GM21526 (cell line): Measurements from ENCODE around the gene ATRN.
"Not testable (repeated sequence)": the region's sequence is repeated elsewhere in the genome, so short reads cannot be mapped to it uniquely, and the experiment has no call there.

Experiments used
- ATAC-seq: cut with Tn5 transposase; IDR thresholded peaks from one replicate; pipeline ENCODE4 v1.9.1; 2021; ENCODE audit warnings: moderate library complexity; ENCODE audit not compliant: unreplicated experiment, low FRiP score

The ATRN gene

DNA sequence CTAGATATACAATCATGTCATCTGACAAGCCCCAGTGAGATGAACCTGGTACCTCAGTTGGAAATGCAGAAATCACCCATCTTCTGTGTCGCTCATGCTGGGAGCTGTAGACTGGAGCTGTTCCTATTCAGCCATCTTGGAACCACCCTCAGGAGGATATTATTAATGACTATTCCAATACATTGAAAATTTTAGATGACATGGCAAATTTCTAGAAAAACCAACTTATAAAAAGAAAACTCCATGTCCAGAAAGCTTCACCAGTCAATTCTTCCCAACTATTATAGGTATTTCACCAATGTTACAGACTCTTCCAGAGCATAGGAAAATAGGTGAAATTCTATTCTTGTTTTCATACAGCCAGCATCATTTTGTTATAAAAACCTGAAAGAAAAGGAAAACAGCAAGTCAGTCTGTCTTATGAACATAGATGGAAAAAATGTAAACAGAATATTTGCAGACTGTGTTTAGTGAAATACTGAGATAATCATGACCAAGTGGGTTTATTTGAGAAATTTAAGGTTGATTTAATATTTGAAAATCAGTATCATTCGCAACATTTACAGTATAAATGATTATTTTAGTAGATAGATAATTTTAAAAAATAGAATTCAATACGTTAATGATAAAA lies 43.3 kb downstream of the ATRN start:
- ATAC-seq: no peak

- ATAC-seq: no peak
These were observed 44.8 kb downstream of the ATRN start for GRCh38 chr20:3515379-3516170.

GRCh38 chr20:3521852-3522740 lies 51.3 kb downstream of the ATRN start:
- ATAC-seq: no peak

DNA sequence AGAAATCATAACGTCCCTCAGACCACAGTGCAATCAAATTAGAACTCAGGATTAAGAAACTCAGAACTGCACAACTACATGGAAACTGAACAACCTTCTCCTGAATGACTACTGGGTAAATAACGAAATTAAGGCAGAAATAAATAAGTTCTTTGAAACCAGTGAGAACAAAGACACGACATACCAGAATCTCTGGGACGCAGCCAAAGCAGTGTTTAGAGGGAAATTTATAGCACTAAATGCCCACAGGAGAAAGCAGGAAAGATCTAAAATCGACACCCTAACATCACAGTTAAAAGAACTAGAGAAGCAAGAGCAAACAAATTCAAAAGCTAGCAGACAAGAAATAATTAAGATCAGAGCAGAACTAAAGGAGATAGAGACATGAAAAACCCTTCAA lies 53.9 kb downstream of the ATRN start:
- ATAC-seq: not testable (repeated sequence)

- ATAC-seq: no peak
These were observed 61.3 kb downstream of the ATRN start for GRCh38 chr20:3532089-3532615.

GRCh38 chr20:3537733-3538132 lies 66.9 kb downstream of the ATRN start:
- not testable (repeated sequence) for ATAC-seq

- ATAC-seq: no peak
These were observed 68.7 kb downstream of the ATRN start for GRCh38 chr20:3539311-3540107.

GRCh38 chr20:3541887-3542721 lies 71.3 kb downstream of the ATRN start:
- no peak for ATAC-seq

DNA sequence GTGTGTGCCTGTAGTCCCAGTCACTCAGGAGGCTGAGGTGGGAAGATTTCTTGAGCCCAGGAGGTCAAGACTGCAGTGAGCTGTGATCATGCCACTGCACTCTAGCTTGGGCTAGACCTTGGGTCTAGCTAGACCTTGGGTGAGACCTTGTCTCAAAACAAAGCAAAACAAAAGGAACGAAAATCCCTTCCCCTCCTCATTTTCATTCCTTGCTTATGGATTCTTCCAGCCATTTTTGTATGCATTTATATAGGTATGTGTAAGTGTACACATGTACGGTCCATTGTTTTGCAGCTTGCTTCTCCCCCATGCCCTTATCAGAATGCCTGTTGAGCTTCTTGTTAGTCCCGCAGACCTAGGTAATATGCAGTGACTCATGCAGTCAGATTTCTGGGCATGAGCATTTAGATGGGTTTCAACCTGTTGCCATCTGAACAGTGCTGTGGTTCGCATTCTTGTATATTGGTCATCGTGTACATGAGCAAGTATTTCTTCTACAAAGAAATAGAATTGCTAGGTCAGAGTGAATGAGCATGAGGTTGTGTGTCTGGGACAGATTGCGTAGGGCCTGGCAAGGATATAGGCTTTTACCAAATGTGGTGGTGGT lies 73.2 kb downstream of the ATRN start:
- ATAC-seq: no peak

DNA sequence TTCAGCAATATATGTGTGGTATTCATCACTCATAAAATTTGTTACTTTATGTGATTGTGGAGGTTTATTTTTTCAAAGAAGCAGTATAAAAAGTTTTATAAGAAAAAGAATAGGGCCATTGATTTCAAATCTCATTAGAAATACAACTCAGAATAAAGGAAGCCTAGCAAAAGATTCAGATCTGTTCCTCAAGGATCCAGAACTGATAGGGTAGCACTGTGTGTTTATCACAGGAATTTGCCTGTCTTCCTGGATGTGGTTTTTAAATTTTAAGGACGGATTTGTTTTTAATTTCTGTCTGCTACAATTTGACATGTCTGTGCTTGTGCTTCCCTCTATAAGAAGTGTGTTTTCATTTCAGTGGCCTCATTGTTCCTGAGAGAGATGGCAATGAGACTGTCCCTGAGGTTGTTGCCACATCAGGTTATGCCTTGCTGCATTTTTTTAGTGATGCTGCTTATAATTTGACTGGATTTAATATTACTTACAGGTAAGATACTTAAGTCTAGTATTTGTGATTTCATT lies 74.6 kb downstream of the ATRN start:
- no peak for ATAC-seq

DNA sequence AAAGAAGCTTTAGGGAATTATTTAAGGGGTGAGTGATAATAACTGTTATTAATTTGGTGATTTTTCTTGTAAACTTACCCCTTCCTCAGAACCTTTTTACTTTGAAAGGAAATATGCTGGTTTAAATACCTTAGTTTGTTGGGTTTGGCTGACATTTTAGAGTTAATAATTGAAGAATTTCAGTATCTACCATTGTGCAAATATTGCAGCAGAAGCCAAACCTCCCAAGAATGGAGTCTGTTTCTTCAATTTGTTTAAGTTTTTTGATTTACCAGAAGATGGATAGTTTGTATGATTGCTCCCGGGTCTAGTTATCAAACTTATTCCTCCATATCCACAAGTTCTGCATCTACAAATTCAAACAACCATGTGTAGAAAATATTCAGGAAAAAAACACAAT lies 77.1 kb downstream of the ATRN start:
- ATAC-seq: no peak

DNA sequence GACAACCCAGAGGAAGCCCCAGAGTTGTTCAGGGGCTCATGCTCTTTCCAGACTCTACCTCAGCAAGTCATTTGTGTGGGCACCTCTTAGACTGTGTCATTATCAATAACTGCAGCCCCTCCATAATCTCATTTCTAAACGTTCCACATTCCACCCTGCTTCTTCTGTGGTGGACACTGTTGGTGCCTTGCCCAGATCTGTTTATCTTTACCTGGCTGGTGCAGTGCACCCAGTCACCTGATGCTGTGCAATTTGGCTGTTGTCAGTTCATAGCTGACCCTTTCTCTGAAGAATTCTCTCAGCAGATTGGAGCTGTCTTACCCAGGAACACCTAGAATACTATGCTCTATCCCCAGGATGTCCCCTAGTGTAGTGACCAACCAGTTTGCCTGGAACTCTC lies 80.0 kb downstream of the ATRN start:
- no peak for ATAC-seq

GRCh38 chr20:3551681-3552434 lies 81.0 kb downstream of the ATRN start:
- ATAC-seq: no peak

GRCh38 chr20:3553663-3554062 lies 82.8 kb downstream of the ATRN start:
- no peak for ATAC-seq

- no peak for ATAC-seq
These were observed 86.5 kb downstream of the ATRN start for GRCh38 chr20:3557237-3557785.

GRCh38 chr20:3559231-3559630 lies 88.4 kb downstream of the ATRN start:
- ATAC-seq: no peak

DNA sequence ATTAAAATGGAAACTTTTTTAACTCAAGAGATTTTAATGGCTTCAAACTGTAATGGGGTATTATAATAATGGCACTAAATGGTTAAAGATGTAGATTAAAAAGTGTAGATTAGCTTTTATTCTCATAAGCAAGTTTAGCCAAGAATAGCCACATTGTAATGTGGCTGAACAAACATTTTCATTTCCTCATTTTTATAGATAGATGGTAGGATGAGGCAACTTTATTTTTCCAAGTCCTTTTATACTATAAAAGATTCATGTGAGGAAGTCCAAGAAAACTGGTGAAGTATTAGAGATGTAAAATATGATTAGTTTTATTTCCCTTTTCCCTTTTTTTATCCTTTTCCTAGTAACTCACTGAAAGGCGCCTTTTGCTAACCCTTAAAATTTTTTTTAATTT lies 88.8 kb downstream of the ATRN start:
- no peak for ATAC-seq

DNA sequence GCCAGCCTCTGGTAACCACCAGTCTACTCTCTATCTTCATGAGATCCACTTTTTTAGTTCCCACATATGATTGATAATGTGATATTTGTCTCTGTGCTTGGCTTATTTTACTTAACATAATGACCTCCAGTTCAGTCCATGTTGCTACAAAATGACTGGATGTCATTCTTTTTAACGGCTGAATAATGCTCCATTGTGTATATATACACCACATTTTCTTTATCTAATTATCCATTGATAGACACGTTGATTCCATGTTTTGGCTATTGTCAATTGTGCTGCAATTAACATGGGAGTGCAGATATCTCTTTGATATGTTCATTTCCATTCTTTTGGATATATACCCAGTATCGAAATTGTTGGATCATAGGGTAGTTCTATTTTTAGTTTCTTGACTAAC lies 89.3 kb downstream of the ATRN start:
- ATAC-seq: no peak
